Ishikawa (cell line): Measurements from ENCODE around the gene MACF1.

Experiments
- CEBPB ChIP-seq: IDR thresholded peaks from 2 replicates; pipeline ENCODE4 v1.6.1; 2012
- CREB1 ChIP-seq: IDR thresholded peaks from 2 replicates; pipeline ENCODE4 v1.6.1; 2012; ENCODE audit warnings: low read depth
- EGR1 ChIP-seq: IDR thresholded peaks from 2 replicates; pipeline ENCODE4 v1.6.1; 2012
- EP300 ChIP-seq: IDR thresholded peaks from 2 replicates; pipeline ENCODE4 v1.6.1; 2012; ENCODE audit warnings: borderline replicate concordance
- FOXM1 ChIP-seq: IDR thresholded peaks from 2 replicates; pipeline ENCODE4 v1.6.1; 2012; ENCODE audit warnings: low read depth, borderline replicate concordance
- NFIC ChIP-seq: IDR thresholded peaks from 2 replicates; pipeline ENCODE4 v1.6.1; 2012
- RAD21 ChIP-seq: IDR thresholded peaks from 2 replicates; pipeline ENCODE4 v1.6.1; 2012; ENCODE audit warnings: low read depth
- TAF1 ChIP-seq: IDR thresholded peaks from 2 replicates; pipeline ENCODE4 v1.6.1; 2012; ENCODE audit warnings: low read depth, mild to moderate bottlenecking
- TCF12 ChIP-seq: IDR thresholded peaks from 2 replicates; pipeline ENCODE4 v1.6.1; 2012; ENCODE audit warnings: low read depth
- TEAD4 ChIP-seq: IDR thresholded peaks from 2 replicates; pipeline ENCODE4 v1.6.1; 2012
- YY1 ChIP-seq: IDR thresholded peaks from 2 replicates; pipeline ENCODE4 v1.6.1; 2012; ENCODE audit warnings: low read depth
- ZBTB7A ChIP-seq: IDR thresholded peaks from 2 replicates; pipeline ENCODE4 v1.6.1; 2012; ENCODE audit warnings: low read depth
- TF ChIP-seq, protein P1 (sequence below): IDR thresholded peaks from 2 replicates; pipeline ENCODE4 v1.6.1; 2012
- TF ChIP-seq, protein P2 (sequence below): IDR thresholded peaks from 2 replicates; pipeline ENCODE4 v1.6.1; 2012; ENCODE audit warnings: low read depth, mild to moderate bottlenecking

DNA sequence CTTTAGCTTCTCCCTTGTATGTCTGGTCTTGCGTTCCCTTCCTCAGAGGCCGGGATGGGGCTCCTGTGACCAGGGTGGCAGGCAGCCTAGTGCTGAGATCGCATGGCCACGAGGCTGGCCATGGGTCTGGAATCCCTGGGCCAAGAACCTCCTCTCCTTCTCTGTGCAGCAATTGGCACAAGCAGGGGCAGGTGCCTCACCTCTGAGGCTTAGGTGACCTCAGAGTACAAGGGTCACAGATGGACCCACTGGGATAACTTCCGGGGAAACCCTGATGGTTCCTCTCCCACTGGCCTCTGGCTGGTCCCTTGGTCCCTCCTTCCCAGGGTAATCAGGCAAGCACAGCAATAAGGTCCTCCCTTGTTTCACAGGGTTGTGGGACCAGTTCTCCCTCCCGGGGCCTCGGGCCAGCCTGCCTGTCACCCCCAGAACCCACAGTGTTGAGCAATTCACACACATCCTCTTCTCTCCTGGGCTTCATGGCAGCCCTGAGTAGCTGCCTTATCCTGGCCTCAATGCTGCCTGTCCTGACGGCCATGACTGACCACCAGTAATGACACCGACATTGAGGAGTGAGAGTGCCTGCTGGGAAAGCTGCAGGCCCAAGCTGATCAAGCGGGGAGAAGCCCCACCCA lies 325.5 kb downstream of the MACF1 start:
- TF ChIP-seq, protein P1, sequence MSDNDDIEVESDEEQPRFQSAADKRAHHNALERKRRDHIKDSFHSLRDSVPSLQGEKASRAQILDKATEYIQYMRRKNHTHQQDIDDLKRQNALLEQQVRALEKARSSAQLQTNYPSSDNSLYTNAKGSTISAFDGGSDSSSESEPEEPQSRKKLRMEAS = no peak
- TF ChIP-seq CREB1 (no peak), EP300 (no peak), YY1 (no peak), CEBPB (no peak), NFIC (no peak), RAD21 (no peak), TAF1 (no peak), EGR1 (no peak), FOXM1 (no peak), TCF12 (no peak), TEAD4 (no peak), ZBTB7A (no peak)
- TF ChIP-seq, protein P2, sequence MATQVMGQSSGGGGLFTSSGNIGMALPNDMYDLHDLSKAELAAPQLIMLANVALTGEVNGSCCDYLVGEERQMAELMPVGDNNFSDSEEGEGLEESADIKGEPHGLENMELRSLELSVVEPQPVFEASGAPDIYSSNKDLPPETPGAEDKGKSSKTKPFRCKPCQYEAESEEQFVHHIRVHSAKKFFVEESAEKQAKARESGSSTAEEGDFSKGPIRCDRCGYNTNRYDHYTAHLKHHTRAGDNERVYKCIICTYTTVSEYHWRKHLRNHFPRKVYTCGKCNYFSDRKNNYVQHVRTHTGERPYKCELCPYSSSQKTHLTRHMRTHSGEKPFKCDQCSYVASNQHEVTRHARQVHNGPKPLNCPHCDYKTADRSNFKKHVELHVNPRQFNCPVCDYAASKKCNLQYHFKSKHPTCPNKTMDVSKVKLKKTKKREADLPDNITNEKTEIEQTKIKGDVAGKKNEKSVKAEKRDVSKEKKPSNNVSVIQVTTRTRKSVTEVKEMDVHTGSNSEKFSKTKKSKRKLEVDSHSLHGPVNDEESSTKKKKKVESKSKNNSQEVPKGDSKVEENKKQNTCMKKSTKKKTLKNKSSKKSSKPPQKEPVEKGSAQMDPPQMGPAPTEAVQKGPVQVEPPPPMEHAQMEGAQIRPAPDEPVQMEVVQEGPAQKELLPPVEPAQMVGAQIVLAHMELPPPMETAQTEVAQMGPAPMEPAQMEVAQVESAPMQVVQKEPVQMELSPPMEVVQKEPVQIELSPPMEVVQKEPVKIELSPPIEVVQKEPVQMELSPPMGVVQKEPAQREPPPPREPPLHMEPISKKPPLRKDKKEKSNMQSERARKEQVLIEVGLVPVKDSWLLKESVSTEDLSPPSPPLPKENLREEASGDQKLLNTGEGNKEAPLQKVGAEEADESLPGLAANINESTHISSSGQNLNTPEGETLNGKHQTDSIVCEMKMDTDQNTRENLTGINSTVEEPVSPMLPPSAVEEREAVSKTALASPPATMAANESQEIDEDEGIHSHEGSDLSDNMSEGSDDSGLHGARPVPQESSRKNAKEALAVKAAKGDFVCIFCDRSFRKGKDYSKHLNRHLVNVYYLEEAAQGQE = no peak
